CD4-positive, alpha-beta memory T cell (primary cell): Measurements from ENCODE around the gene SUOX. TPM values are rescaled to one million over a fixed set of nuclear protein-coding genes. Genes with fewer than 3 reads are reported as not detected.
"Not testable (repeated sequence)": the region's sequence is repeated elsewhere in the genome, so short reads cannot be mapped to it uniquely, and the experiment has no call there.

ENCODE experiments used
- CTCF ChIA-PET: fragments of 350-600 bp; sonication (Branson Sonifier 250); formaldehyde crosslinking; loops from one replicate; lab custom pipeline; 2021; ENCODE audit warnings: inconsistent platforms; ENCODE audit not compliant: partially characterized antibody; lab: Charles Lee
- POLR2A ChIA-PET: fragments of 350-600 bp; sonication (Branson Sonifier 250); formaldehyde crosslinking; loops from one replicate; lab custom pipeline; 2021; ENCODE audit not compliant: partially characterized antibody; lab: Charles Lee
- DNase-seq, 5 donors: peaks; one replicate each; pipeline versions ENCODE4 v3.0.0 to v3.0.0-alpha.2; 2020 to 2022; ENCODE audit warnings: mixed read lengths in 1 of 5
- H3K27ac ChIP-seq: one replicate; pipeline ENCODE4 v1.7.0; 2013; ENCODE audit warnings: low read depth, low read length
- H3K27me3 ChIP-seq: 2 replicates; pipeline ENCODE4 v1.7.0; 2013; ENCODE audit warnings: mild to moderate bottlenecking, low read length, moderate library complexity; ENCODE audit not compliant: insufficient read depth
- H3K36me3 ChIP-seq: 2 replicates; pipeline ENCODE4 v1.7.0; 2013; ENCODE audit warnings: mild to moderate bottlenecking, low read length, moderate library complexity; ENCODE audit not compliant: insufficient read depth
- H3K4me1 ChIP-seq: 2 replicates; pipeline ENCODE4 v1.7.0; 2013; ENCODE audit warnings: mild to moderate bottlenecking, low read length, moderate library complexity; ENCODE audit not compliant: insufficient read depth
- H3K4me3 ChIP-seq, 2 donors: one replicate each; pipeline ENCODE4 v1.7.0; 2013; ENCODE audit warnings: low read length in 2 of 2, mild to moderate bottlenecking in 1 of 2
- H3K9me3 ChIP-seq, 2 donors: one replicate each; pipeline ENCODE4 v1.7.0; 2013; ENCODE audit warnings: low read length in 2 of 2, control low read depth in 1 of 2; ENCODE audit not compliant: control insufficient read depth in 1 of 2
- H3K27ac Mint-ChIP-seq, 7 donors: one replicate each; pipeline ENCODE4 v1.8.0; 2020 to 2021; ENCODE audit warnings: mixed read lengths in 7 of 7, mild to moderate bottlenecking in 6 of 7, inconsistent platforms in 3 of 7, moderate library complexity in 3 of 7
- H3K27me3 Mint-ChIP-seq, 2 donors: one replicate each; pipeline ENCODE4 v1.8.0; 2020 to 2021; ENCODE audit warnings: mixed read lengths in 2 of 2
- H3K36me3 Mint-ChIP-seq, 2 donors: one replicate each; pipeline ENCODE4 v1.8.0; 2020 to 2021; ENCODE audit warnings: mixed read lengths in 2 of 2, inconsistent platforms in 1 of 2, mild to moderate bottlenecking in 1 of 2
- H3K4me1 Mint-ChIP-seq, 4 donors: one replicate each; pipeline ENCODE4 v1.8.0; 2020 to 2021; ENCODE audit warnings: mixed read lengths in 4 of 4, mild to moderate bottlenecking in 1 of 4
- H3K4me3 Mint-ChIP-seq, 8 donors: one replicate each; pipeline ENCODE4 v1.8.0; 2020 to 2021; ENCODE audit warnings: mixed read lengths in 8 of 8, mild to moderate bottlenecking in 7 of 8, moderate library complexity in 6 of 8, inconsistent platforms in 3 of 8
- H3K9me3 Mint-ChIP-seq, 8 donors: one replicate each; pipeline ENCODE4 v1.8.0; 2020 to 2021; ENCODE audit warnings: mixed read lengths in 8 of 8, mild to moderate bottlenecking in 5 of 8, inconsistent platforms in 3 of 8, moderate library complexity in 1 of 8
- intact Hi-C: fragments of 100-400 bp; cut with micrococcal nuclease; formaldehyde crosslinking; loops from one replicate; pipeline ENCODE4 v1.15.1; 2023
- polyA plus RNA-seq, 2 donors: library from polyadenylated mRNA; unstranded; fragments of 300-500 nt; fragmentation: Illumina TruSeq; gene quantifications; one replicate each; pipeline ENCODE4 v1.2.3, GENCODE V29; 2021
- total RNA-seq, 2 experiments: library from RNA; stranded (reverse); gene quantifications; one replicate each; pipeline ENCODE4 v1.2.3, GENCODE V29; 2021

Gene SUOX
- total and polyA plus RNA-seq, 4 experiments from 2014 or later = 5.4 to 5.9 TPM; not detected in 2

GRCh38 chr12:55993230-55993853, 3.7 kb upstream of the SUOX start:
- Mint-ChIP-seq H3K4me3 (no peak overlapping the region), H3K4me1 (peaks cover 7 to 21% (median 8%) of the 10 kb centered on the region in 4 donors), H3K27ac (peak overlapping the region in 1 of 7 donors; percentile 64), H3K9me3 (no peaks in the 10 kb centered on the region), H3K27me3 (peaks cover 0 to 1% of the 10 kb centered on the region in 2 donors), H3K36me3 (peaks cover 43 to 53% of the 10 kb centered on the region in 2 donors)
- Histone ChIP-seq H3K9me3 (no peaks in the 10 kb centered on the region), H3K4me1 (peaks cover 16% of the 10 kb centered on the region), H3K27ac (no peak overlapping the region), H3K4me3 (no peak overlapping the region), H3K27me3 (no peaks in the 10 kb centered on the region), H3K36me3 (peaks cover 44% of the 10 kb centered on the region)
- CTCF ChIA-PET = interaction anchor here (1.3 to 1.9 kb wide), 3 partner anchors 10 to 36 kb away, joined by 4 to 6 read pairs (median 5); no protein-coding TSS in a partner anchor
- no peak for DNase-seq
- intact Hi-C loops = no loop called here
- POLR2A ChIA-PET = no interaction called here

DNA sequence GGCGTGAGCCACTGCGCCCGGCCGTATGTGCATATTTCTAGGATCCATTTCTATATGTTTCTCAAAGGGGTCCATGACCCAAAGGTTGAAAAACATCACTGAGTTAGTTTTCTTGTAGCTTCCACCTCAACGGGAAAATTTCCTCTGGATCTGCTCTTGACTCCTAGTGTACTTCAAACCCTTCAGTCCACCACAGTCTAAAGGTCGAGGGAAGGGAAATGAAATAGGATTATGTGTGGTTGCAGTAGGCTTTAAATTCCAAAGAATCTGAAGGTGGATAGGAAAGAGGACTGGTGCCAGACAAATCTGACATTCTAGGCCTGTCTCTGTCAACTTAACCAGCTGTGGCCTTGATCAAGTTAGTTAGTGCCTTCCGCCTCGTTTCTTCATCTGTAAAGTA, 1.7 kb upstream of the SUOX start:
- Mint-ChIP-seq H3K4me1 (peaks cover 10 to 23% (median 12%) of the 10 kb centered on the region in 4 donors), H3K27ac (peak overlapping the region in 1 of 7 donors; percentile 41), H3K27me3 (peaks cover 0 to 1% of the 10 kb centered on the region in 2 donors), H3K4me3 (no peak overlapping the region), H3K9me3 (no peaks in the 10 kb centered on the region), H3K36me3 (peaks cover 36 to 40% of the 10 kb centered on the region in 2 donors)
- intact Hi-C loops = loop anchor here (5.0 kb wide), 1 partner anchor 122 kb away; the partner anchor contains the start of genes RPL41 and ZC3H10
- Histone ChIP-seq H3K4me1 (peaks cover 16% of the 10 kb centered on the region), H3K36me3 (peaks cover 35% of the 10 kb centered on the region), H3K4me3 (no peak overlapping the region), H3K27ac (no peak overlapping the region), H3K27me3 (no peaks in the 10 kb centered on the region), H3K9me3 (no peaks in the 10 kb centered on the region)
- ChIA-PET CTCF (interaction anchor here (0.6 to 5.7 kb wide), 37 partner anchors 10 to 271 kb away, joined by 3 to 61 read pairs (median 6); partner anchors contain the start of genes IKZF4, ORMDL2, PA2G4 and RAB5B), POLR2A (interaction anchor here (0.7 to 2.1 kb wide), 13 partner anchors 12 to 256 kb away, joined by 3 to 20 read pairs (median 4); partner anchors contain the start of genes DNAJC14, PA2G4 and RAB5B)
- DNase-seq = no peak

GRCh38 chr12:55996201-55996714, 818 bp upstream of the SUOX start:
- Histone ChIP-seq H3K36me3 (peaks cover 26% of the 10 kb centered on the region), H3K27ac (no peak overlapping the region), H3K9me3 (no peaks in the 10 kb centered on the region), H3K4me3 (no peak overlapping the region), H3K27me3 (no peaks in the 10 kb centered on the region), H3K4me1 (peaks cover 16% of the 10 kb centered on the region)
- Mint-ChIP-seq H3K27ac (peak overlapping the region in 6 of 7 donors; percentile 14 to 92 (median 62)), H3K4me3 (peak overlapping the region in 6 of 8 donors; percentile 2 to 51 (median 40)), H3K36me3 (peaks cover 27 to 31% of the 10 kb centered on the region in 2 donors), H3K4me1 (peaks cover 10 to 23% (median 12%) of the 10 kb centered on the region in 4 donors), H3K9me3 (no peaks in the 10 kb centered on the region), H3K27me3 (peaks cover 0 to 1% of the 10 kb centered on the region in 2 donors)
- POLR2A ChIA-PET = interaction anchor here (0.6 to 2.1 kb wide), 21 partner anchors 11 to 294 kb away, joined by 3 to 20 read pairs (median 4); partner anchors contain the start of genes DNAJC14, PA2G4, RAB5B and RPS26
- CTCF ChIA-PET = interaction anchor here (0.6 to 5.7 kb wide), 42 partner anchors 11 to 320 kb away, joined by 3 to 61 read pairs (median 4); partner anchors contain the start of genes IKZF4, ORMDL2, PA2G4 and RAB5B
- peak; percentile 65 to 78 (median 74) for DNase-seq
- intact Hi-C loops = loop anchor here (1.0 to 5.0 kb wide), 5 partner anchors 21 to 258 kb away; partner anchors contain the start of genes RAB5B, RPL41, RPS26 and ZC3H10

DNA sequence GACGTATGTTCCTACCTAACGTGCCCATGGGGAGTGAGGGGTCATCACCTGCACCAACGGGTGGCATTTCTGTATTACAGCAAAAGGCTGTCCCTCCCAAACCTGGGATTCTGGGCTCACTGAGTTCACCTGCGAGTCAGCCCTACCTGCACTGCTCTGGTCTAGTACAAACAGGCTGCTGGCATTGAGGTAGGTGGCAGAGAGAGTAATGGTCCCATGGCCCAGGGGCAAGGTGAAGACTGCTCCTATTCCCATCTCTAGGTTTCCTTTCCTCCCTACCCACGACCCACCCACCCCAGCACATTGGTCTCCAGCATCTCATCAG, 421 bp downstream of the SUOX start:
- CTCF ChIA-PET = interaction anchor here (0.7 to 5.7 kb wide), 13 partner anchors 8 to 259 kb away, joined by 3 to 61 read pairs (median 7); partner anchors contain the start of genes ORMDL2, PA2G4 and SARNP
- H3K27me3 Mint-ChIP-seq = peaks cover 0 to 1% of the 10 kb centered on the region in 2 donors
- DNase-seq = no peak
- peaks cover 10 to 23% (median 12%) of the 10 kb centered on the region in 4 donors for H3K4me1 Mint-ChIP-seq
- H3K36me3 Mint-ChIP-seq = peaks cover 15 to 18% of the 10 kb centered on the region in 2 donors
- peak overlapping the region in 4 of 8 donors; percentile 31 to 54 (median 45) for H3K4me3 Mint-ChIP-seq
- H3K27ac Mint-ChIP-seq = no peak overlapping the region
- POLR2A ChIA-PET = interaction anchor here (0.7 to 2.2 kb wide), 6 partner anchors 10 to 49 kb away, joined by 3 to 9 read pairs (median 3); partner anchors contain the start of genes IKZF4, RAB5B and RPS26
- Histone ChIP-seq H3K9me3 (no peaks in the 10 kb centered on the region), H3K27ac (no peak overlapping the region), H3K4me3 (no peak overlapping the region), H3K36me3 (peaks cover 15% of the 10 kb centered on the region), H3K27me3 (no peaks in the 10 kb centered on the region), H3K4me1 (peaks cover 16% of the 10 kb centered on the region)
- H3K9me3 Mint-ChIP-seq = no peaks in the 10 kb centered on the region
- intact Hi-C loops = loop anchor here (2.0 to 5.0 kb wide), 2 partner anchors 23 to 120 kb away; partner anchors contain the start of genes RAB5B, RPL41 and ZC3H10

DNA sequence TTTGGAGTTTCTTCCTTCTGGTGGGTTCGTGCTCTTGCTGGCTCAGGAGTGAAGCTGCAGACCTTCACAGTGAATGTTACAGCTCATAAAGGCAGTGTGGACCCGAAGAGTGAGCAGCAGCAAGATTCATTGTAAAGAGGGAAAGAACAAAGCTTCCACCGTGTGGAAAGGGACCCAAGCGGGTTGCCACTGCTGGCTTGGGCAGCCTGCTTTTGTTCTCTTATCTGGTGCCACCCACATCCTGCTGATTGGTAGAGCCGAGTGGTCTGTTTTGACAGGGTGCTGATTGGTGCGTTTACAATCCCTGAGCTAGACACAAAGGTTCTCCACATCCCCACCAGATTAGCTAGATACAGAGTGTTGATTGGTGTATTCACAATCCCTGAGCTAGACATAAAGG, 2.4 kb downstream of the SUOX start:
- H3K27ac Mint-ChIP-seq = not testable (repeated sequence)

DNA sequence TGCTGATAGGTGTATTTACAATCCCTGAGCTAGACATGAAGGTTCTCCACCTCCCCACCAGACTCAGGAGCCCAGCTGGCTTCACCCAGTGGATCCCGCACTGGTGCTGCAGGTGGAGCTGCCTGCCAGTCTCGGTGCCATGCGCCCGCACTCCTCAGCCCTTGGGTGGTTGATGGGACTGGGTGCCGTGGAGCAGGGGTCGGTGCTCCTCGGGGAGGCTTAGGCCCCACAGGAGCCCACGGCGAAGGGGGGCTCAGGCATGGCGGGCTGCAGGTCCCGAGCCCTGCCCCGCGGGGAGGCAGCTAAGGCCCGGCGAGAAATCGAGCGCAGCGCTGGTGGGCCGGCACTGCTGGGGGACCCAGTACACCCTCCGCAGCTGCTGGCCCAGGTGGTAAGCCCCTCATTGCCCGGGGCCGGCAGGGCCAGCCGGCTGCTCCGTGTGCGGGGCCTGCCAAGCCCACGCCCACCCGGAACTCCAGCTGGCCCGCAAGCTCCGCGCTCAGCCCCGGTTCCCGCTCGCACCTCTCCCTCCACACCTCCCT, 3.0 kb downstream of the SUOX start:
- H3K4me3 Mint-ChIP-seq, POLR2A ChIA-PET, H3K27ac Mint-ChIP-seq, H3K9me3 ChIP-seq, H3K36me3 ChIP-seq, H3K27me3 Mint-ChIP-seq, H3K9me3 Mint-ChIP-seq, DNase-seq, H3K36me3 Mint-ChIP-seq, H3K27ac ChIP-seq, H3K4me3 ChIP-seq, H3K27me3 ChIP-seq: not testable (repeated sequence)
- H3K4me1 ChIP-seq = peaks cover 16% of the 10 kb centered on the region
- H3K4me1 Mint-ChIP-seq = peaks cover 10 to 23% (median 12%) of the 10 kb centered on the region in 4 donors
- CTCF ChIA-PET = interaction anchor here (0.7 to 5.7 kb wide), 5 partner anchors 9 to 261 kb away, joined by 3 to 36 read pairs (median 15); no protein-coding TSS in a partner anchor
- intact Hi-C loops = loop anchor here (5.0 kb wide), 1 partner anchor 117 kb away; the partner anchor contains the start of genes RPL41 and ZC3H10

More for the DNA sequence above, 2.4 kb downstream of the SUOX start:
- H3K4me1 Mint-ChIP-seq = peaks cover 10 to 23% (median 12%) of the 10 kb centered on the region in 4 donors
- intact Hi-C loops = loop anchor here (5.0 kb wide), 1 partner anchor 118 kb away; the partner anchor contains the start of genes RPL41 and ZC3H10
- H3K9me3 Mint-ChIP-seq, H3K36me3 ChIP-seq, H3K27me3 Mint-ChIP-seq, H3K4me3 Mint-ChIP-seq, H3K36me3 Mint-ChIP-seq, H3K4me3 ChIP-seq, H3K27ac ChIP-seq, H3K9me3 ChIP-seq, H3K27me3 ChIP-seq, DNase-seq, POLR2A ChIA-PET: not testable (repeated sequence)
- H3K4me1 ChIP-seq = peaks cover 16% of the 10 kb centered on the region
- CTCF ChIA-PET = interaction anchor here (0.7 to 5.7 kb wide), 5 partner anchors 8 to 261 kb away, joined by 3 to 36 read pairs (median 15); no protein-coding TSS in a partner anchor
